Activated naive CD8-positive, alpha-beta T cell treated with anti-CD3 and anti-CD28 coated beads, Interleukin-2, amount 50 U/mL, for 24 hours (primary cell): ENCODE data around the gene GLRA1.

Experiments used
- ATAC-seq: fragments of 150-1000 bp; cut with Tn5 transposase; one replicate; pipeline ENCODE4 v1.10.0; 2021
- DNase-seq: peaks from one replicate; pipeline ENCODE4 v3.0.0; 2021
- H3K27ac Mint-ChIP-seq: one replicate; pipeline ENCODE4 v1.8.0; 2021; ENCODE audit warnings: mild to moderate bottlenecking, mixed read lengths
- H3K27me3 Mint-ChIP-seq: one replicate; pipeline ENCODE4 v1.8.0; 2021; ENCODE audit warnings: mixed read lengths
- H3K36me3 Mint-ChIP-seq: one replicate; pipeline ENCODE4 v1.8.0; 2021; ENCODE audit warnings: low read depth, mixed read lengths
- H3K4me1 Mint-ChIP-seq: one replicate; pipeline ENCODE4 v1.8.0; 2021; ENCODE audit warnings: mixed read lengths
- H3K4me3 Mint-ChIP-seq: one replicate; pipeline ENCODE4 v1.8.0; 2021; ENCODE audit warnings: mild to moderate bottlenecking, moderate library complexity, mixed read lengths
- H3K9me3 Mint-ChIP-seq: one replicate; pipeline ENCODE4 v1.8.0; 2021; ENCODE audit warnings: mixed read lengths

The GLRA1 gene

DNA sequence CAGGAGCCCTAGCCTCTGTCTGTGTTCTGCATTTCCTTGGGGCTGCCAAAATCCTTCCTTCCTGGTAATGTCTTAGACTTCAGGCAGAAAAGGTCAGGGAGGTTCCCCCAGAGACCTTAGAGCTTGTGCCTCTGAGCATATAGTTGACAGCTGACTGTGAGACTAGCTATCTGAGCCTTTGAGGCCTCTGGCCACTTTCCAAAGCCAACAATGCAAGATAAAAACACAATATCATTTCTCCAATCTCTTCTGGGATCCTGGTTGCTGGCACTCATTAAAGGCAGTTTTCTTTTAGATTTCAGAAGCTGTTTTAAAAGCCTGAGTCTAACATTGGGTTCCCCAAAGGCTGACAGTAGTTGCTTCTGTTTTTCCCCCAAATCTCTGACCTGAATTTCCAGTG is 13.2 kb upstream of the GLRA1 start:
- DNase-seq (no peak), ATAC-seq (no peak)
- no peak overlapping the region for H3K4me3 Mint-ChIP-seq
- H3K9me3 Mint-ChIP-seq: peaks cover 14% of the 10 kb centered on the region
- H3K36me3 Mint-ChIP-seq: no peaks in the 10 kb centered on the region
- no peaks in the 10 kb centered on the region for H3K4me1 Mint-ChIP-seq
- no peak overlapping the region for H3K27ac Mint-ChIP-seq
- no peaks in the 10 kb centered on the region for H3K27me3 Mint-ChIP-seq

DNA sequence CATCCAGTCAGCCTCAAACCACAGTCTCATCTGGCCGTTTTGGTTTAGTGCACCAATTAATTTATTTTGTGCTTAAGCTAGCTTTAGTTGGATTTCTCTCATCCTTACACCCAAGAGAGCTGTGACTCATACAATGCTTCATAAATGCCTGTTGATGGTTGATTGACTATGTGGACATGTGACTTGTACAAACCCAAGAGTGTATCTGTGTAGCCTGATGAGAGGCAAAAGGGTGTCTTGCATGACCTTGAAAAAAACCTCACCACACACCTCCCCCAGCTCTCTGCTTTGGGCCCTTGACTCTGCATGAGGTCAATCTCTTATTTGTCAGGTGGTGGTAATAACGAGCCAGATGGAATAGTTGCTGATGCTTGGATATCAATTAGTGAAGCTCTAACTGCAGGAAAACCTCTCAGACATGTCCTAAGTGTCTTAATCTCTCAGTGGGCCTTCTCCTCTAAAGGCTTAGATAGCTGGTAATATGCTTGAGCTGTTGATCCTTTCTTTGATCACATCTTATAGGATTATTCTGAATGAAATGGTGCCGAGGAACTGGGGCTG is 10.6 kb upstream of the GLRA1 start:
- Mint-ChIP-seq H3K4me1 (no peaks in the 10 kb centered on the region), H3K4me3 (no peak overlapping the region), H3K27me3 (no peaks in the 10 kb centered on the region), H3K36me3 (peaks cover 4% of the 10 kb centered on the region), H3K27ac (no peak overlapping the region), H3K9me3 (peaks cover 37% of the 10 kb centered on the region)
- no peak for ATAC-seq
- no peak for DNase-seq

DNA sequence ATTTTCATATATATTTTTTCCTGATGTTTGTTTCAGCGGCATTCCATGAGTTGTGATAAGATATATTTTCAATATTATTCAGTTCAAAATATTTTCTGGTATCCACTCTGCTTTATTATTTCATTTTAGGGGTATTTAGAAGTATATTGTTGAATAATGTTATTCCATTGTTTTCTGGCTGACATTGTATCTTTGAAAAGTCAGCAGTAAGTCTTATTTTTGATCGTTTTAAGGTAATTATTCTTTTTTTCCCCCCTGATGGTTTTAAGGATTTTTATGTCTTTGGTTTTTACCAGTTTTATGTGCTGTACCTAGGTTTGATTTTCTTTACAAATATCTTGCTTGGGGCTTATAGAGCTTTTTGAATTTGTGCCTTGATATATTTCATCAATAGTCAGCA is 6.6 kb upstream of the GLRA1 start:
- H3K36me3 Mint-ChIP-seq: peaks cover 4% of the 10 kb centered on the region
- peaks cover 6% of the 10 kb centered on the region for H3K27me3 Mint-ChIP-seq
- H3K9me3 Mint-ChIP-seq: peaks cover 37% of the 10 kb centered on the region
- ATAC-seq (no peak), DNase-seq (no peak)
- H3K4me1 Mint-ChIP-seq: no peaks in the 10 kb centered on the region
- no peak overlapping the region for H3K27ac Mint-ChIP-seq
- no peak overlapping the region for H3K4me3 Mint-ChIP-seq

DNA sequence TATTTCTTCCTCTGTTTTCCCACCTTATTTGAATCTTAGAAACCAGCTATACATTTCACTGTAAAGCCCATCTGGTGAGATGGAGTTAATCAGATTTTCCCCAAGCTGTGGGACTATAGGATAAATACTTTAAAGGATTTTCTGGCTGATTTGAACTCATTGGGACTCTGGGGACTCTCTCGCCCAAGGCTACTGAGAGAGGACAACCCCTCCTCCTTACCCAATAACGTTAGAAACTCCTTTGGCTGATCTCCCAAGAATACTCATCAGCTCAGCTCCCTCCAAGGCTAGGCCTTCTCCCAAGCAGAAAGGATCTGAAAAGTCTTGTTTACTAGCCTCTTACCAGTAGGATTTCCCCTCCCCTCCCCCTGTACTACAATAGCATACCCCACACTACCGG is 1.5 kb upstream of the GLRA1 start:
- Mint-ChIP-seq H3K36me3 (no peaks in the 10 kb centered on the region), H3K9me3 (peaks cover 12% of the 10 kb centered on the region), H3K27ac (no peak overlapping the region), H3K4me1 (no peaks in the 10 kb centered on the region), H3K27me3 (peaks cover 25% of the 10 kb centered on the region), H3K4me3 (no peak overlapping the region)
- no peak for ATAC-seq
- DNase-seq: no peak

DNA sequence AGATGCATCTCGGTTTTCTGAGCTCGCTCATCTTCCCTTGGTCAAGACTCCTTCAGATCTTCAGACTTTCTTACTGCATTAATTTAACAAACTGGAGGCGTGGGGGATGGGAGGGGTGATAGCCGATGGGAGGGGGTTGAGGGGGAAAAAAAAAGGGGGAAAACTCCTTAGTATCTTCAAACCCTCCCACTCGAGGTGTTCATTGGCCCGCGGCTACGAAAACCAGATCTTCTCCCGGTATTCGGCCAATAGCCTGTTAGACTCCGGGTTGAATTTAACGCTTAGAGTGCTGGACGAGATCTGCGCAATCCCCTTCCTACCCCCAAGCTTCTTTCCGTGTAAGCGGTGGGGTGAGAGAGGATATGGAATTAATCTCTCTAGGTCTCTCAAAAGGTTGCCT is 689 bp upstream of the GLRA1 start:
- Mint-ChIP-seq H3K27me3 (peaks cover 25% of the 10 kb centered on the region), H3K36me3 (no peaks in the 10 kb centered on the region), H3K4me1 (no peaks in the 10 kb centered on the region), H3K4me3 (no peak overlapping the region), H3K9me3 (peaks cover 5% of the 10 kb centered on the region), H3K27ac (no peak overlapping the region)
- DNase-seq (no peak), ATAC-seq (no peak)

DNA sequence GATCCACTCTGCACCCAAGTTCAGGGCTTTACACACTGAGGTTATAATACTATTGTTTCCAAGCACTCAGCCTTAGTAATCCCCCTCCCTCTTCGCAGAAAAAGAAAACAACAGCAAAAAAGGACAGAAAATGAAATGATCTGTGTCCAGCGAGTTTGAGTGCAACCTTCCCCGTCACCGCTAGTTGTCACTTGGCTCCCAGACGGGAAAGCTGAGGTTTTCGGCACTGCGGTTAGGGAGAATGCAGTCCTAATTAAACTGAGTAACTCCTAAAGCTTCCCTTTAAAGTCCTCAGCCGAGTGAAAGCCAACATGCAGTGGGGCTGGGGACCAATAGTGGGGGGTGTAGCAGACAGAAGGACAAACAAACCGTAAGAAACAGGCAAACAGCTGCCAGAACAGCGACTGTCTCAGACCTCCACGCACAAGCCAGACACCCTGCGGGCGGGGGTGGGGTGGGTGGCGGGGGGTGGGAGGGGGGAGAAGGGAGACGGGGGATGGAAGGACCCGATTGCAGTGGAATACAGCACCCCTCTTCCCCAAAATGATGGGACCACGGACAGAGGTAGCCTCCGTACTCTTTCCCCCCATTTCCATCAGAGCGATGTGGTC is 680 bp downstream of the GLRA1 start:
- DNase-seq (no peak), ATAC-seq (no peak)
- H3K4me1 Mint-ChIP-seq: no peaks in the 10 kb centered on the region
- H3K27me3 Mint-ChIP-seq: peaks cover 25% of the 10 kb centered on the region
- H3K9me3 Mint-ChIP-seq: peaks cover 5% of the 10 kb centered on the region
- no peaks in the 10 kb centered on the region for H3K36me3 Mint-ChIP-seq
- H3K4me3 Mint-ChIP-seq: no peak overlapping the region
- no peak overlapping the region for H3K27ac Mint-ChIP-seq

DNA sequence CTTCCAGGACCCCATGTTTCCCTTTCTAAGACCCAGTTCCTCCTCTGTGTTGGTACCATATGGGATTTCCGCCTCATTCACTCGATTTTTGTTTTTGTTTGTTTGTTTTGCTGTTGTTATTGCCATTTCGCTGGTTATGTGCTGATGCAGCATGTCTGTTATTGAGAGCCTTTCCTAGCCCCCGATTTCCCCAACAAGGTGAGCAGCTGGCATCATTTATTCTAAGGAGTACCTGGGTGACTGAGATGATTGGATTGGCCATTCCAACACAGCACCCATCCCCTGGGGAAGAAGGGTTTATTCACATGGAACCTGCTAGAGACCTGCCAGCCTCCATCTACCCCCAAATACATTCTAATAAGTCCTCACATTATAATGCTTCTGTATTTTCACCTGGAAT is 2.7 kb downstream of the GLRA1 start:
- Mint-ChIP-seq H3K27me3 (peaks cover 24% of the 10 kb centered on the region), H3K4me3 (no peak overlapping the region), H3K36me3 (no peaks in the 10 kb centered on the region), H3K27ac (no peak overlapping the region), H3K4me1 (no peaks in the 10 kb centered on the region), H3K9me3 (peaks cover 5% of the 10 kb centered on the region)
- no peak for ATAC-seq
- no peak for DNase-seq

DNA sequence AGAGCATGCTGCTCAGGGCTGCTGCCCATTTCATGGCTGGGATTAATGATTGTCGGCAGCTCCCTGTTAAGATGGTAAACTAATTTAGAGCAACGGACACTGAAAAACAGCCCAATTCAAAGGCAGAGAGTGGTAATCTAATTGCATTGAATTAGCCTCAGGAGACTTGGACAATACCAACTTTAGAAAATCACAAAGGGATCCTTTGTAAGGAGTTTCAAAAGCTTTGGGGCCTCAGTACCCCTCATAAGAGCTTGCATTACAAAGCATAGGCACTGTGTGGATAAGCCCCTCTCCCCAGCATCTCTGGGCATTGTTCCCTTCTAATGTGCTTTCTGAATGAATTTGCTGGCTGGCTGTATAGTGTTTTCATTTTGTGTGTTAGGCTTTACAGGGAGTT is 6.7 kb downstream of the GLRA1 start:
- Mint-ChIP-seq H3K27me3 (peaks cover 3% of the 10 kb centered on the region), H3K4me1 (no peaks in the 10 kb centered on the region), H3K9me3 (no peaks in the 10 kb centered on the region), H3K27ac (no peak overlapping the region), H3K4me3 (no peak overlapping the region), H3K36me3 (no peaks in the 10 kb centered on the region)
- ATAC-seq: no peak
- no peak for DNase-seq

DNA sequence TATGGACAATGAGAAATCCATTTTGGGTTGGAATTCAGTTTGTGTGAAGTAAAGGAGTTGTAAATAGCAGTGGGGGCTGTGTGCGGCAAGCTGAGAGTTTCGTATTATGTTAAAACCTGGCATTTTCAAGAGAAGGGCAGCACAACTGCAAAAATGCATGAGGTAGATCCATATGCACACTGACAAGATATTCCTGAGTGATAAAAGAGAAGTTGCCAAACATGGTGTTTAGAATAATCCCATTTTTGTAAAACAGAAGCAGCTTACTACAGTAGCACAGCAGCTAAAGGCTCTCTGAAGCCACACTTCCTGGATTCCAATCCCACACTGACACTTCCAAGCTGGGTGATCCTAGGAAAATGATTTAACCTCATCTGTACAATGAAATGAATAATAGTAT is 11.2 kb downstream of the GLRA1 start:
- H3K27ac Mint-ChIP-seq: no peak overlapping the region
- H3K4me3 Mint-ChIP-seq: no peak overlapping the region
- ATAC-seq (no peak), DNase-seq (no peak)
- H3K4me1 Mint-ChIP-seq: no peaks in the 10 kb centered on the region
- no peaks in the 10 kb centered on the region for H3K36me3 Mint-ChIP-seq
- H3K27me3 Mint-ChIP-seq: peaks cover 3% of the 10 kb centered on the region
- no peaks in the 10 kb centered on the region for H3K9me3 Mint-ChIP-seq

DNA sequence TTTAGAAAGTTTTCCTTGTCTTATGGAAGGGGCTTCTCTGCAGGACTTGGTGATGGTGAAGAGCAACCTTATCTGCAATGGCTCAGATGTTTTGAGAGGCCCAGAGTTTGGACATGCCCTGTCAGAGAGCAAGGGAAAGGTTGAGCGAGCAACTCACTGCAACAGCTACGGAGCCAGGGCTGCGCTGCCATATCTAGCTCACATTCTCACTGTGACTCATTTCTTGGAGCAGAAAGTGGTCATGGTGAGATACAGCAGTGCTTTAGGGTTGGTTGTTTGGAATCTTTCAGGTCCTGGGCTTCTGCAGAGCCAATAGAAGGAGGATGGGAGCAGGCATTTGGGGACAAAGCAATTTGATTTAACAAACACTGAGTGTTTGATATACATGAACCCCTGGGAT is 12.3 kb downstream of the GLRA1 start:
- ATAC-seq (no peak), DNase-seq (no peak)
- no peaks in the 10 kb centered on the region for H3K9me3 Mint-ChIP-seq
- H3K4me1 Mint-ChIP-seq: no peaks in the 10 kb centered on the region
- no peaks in the 10 kb centered on the region for H3K27me3 Mint-ChIP-seq
- H3K4me3 Mint-ChIP-seq: no peak overlapping the region
- H3K36me3 Mint-ChIP-seq: no peaks in the 10 kb centered on the region
- H3K27ac Mint-ChIP-seq: no peak overlapping the region

DNA sequence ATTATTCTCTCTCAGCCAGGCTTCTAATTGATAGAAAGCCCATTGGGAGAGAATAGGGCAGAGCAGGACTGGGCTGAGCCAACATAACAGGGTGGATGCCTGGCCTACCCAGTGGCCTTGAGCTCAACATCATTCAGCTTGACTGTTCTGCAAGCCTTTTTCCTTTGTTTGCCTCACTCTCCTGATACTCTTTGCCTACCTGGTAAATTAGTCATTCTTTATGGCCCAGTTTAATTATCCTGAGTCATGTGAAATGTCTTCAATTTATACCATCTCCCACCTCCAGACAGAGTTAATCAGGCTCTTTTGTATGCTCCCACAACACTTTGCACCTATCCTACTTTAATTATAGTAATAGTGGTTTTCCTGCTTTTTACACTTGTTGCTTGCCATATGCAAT is 13.6 kb downstream of the GLRA1 start:
- Mint-ChIP-seq H3K27ac (no peak overlapping the region), H3K4me1 (no peaks in the 10 kb centered on the region), H3K9me3 (no peaks in the 10 kb centered on the region), H3K4me3 (no peak overlapping the region), H3K36me3 (no peaks in the 10 kb centered on the region), H3K27me3 (no peaks in the 10 kb centered on the region)
- no peak for ATAC-seq
- DNase-seq: no peak

DNA sequence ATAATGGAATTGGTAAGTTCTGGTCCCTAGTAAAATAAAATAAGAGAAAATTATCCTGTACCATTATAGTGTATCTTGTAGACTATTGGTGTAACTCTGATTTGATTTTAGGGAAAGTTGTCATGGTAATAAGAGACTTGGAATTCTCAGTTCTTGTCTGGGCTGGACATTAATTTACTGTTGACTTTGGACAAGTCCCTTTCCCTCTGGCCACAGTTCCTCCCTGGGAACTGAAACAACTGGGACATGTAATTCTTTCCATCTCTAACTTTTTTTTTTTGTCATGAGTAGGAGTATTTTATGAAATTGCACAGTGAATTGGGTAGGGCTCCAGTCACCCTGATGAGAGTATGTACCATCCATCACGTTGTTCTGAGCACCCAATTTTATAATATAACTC is 15.0 kb downstream of the GLRA1 start:
- H3K9me3 Mint-ChIP-seq: no peaks in the 10 kb centered on the region
- no peak for ATAC-seq
- H3K36me3 Mint-ChIP-seq: no peaks in the 10 kb centered on the region
- H3K4me1 Mint-ChIP-seq: no peaks in the 10 kb centered on the region
- H3K4me3 Mint-ChIP-seq: no peak overlapping the region
- no peaks in the 10 kb centered on the region for H3K27me3 Mint-ChIP-seq
- H3K27ac Mint-ChIP-seq: no peak overlapping the region
- no peak for DNase-seq

DNA sequence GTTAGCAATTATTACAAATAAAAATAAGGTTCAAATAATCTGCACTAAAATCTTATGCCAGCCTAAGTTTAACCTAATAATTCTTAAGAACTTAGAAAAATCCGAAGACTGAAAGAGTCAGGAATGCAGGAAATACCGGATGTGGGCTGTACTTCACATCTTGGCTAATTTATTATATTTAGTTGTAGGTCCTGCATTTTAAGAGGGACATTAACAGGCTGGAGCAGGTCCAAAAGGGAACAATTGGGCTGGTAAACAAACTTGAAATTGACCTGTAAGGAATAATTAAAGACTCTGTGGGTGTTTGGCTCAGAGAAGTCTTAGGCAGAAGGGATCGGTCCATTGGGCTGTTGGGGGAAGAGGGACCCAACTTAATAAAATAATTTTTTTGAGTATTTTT is 18.4 kb downstream of the GLRA1 start:
- DNase-seq (no peak), ATAC-seq (no peak)
- Mint-ChIP-seq H3K27me3 (no peaks in the 10 kb centered on the region), H3K36me3 (no peaks in the 10 kb centered on the region), H3K4me3 (no peak overlapping the region), H3K9me3 (no peaks in the 10 kb centered on the region), H3K4me1 (no peaks in the 10 kb centered on the region), H3K27ac (no peak overlapping the region)

DNA sequence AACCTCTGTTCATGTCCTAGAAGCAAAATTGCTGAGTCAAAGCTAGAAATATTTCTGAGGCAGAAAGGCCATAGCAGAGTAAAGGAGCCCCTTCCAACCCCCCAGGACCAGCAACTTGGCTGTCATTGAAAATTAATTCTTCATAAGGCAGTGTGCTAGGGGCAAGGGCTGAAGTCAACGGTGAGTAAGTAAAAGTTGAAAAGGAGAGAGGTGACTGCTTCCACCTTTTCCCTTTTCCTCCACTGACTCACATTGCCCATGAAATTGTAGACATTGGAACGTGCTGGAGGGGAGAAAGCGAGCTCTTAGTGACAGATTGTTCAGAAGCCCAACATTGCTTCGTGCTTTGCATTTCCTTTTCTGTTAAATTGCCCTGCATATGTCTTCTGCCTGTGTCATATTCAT is 19.1 kb downstream of the GLRA1 start:
- H3K4me1 Mint-ChIP-seq: no peaks in the 10 kb centered on the region
- no peak overlapping the region for H3K4me3 Mint-ChIP-seq
- H3K27me3 Mint-ChIP-seq: no peaks in the 10 kb centered on the region
- no peaks in the 10 kb centered on the region for H3K36me3 Mint-ChIP-seq
- H3K9me3 Mint-ChIP-seq: no peaks in the 10 kb centered on the region
- ATAC-seq: no peak
- no peak overlapping the region for H3K27ac Mint-ChIP-seq
- DNase-seq: no peak

DNA sequence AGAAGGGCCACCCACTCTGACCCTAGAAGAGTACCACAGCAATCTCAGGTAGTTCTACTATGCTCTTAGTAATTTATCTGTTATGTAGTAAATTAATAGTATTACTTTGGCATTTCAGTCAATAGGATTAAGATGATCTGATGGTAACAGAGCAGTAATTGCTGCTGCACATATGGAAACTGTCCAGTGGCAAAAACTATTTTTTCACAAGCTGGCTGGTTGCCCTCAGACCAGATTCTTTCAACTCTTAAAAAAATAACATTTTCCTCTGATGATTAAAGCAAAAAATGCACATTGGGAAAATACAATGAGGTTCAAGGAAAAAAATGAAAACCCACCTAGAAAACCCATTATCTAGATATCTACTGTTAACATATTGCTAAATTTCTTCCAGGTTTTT is 19.7 kb downstream of the GLRA1 start:
- no peaks in the 10 kb centered on the region for H3K9me3 Mint-ChIP-seq
- H3K4me3 Mint-ChIP-seq: no peak overlapping the region
- ATAC-seq (no peak), DNase-seq (no peak)
- no peak overlapping the region for H3K27ac Mint-ChIP-seq
- H3K4me1 Mint-ChIP-seq: no peaks in the 10 kb centered on the region
- H3K27me3 Mint-ChIP-seq: no peaks in the 10 kb centered on the region
- no peaks in the 10 kb centered on the region for H3K36me3 Mint-ChIP-seq

DNA sequence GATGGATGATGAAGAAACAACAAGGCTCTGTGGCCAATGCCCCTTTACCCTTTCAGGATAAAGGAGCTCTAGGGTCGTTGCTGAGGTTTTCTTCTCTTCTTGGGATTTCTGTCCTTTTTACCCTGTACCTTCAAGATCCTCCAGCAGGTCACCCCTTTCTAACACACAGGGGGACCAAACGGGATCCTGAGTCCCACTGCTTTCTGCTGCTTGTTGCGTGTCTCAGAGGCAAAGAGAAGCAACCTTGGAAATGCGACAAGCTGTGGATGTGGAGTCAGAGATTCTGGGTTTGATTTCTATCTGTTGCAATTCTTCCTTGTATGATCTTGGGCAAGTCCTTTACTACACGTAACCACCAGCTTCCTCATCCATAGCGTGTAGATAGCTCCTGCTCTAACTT is 20.5 kb downstream of the GLRA1 start:
- no peaks in the 10 kb centered on the region for H3K4me1 Mint-ChIP-seq
- no peaks in the 10 kb centered on the region for H3K9me3 Mint-ChIP-seq
- no peaks in the 10 kb centered on the region for H3K36me3 Mint-ChIP-seq
- ATAC-seq (no peak), DNase-seq (no peak)
- H3K27me3 Mint-ChIP-seq: no peaks in the 10 kb centered on the region
- no peak overlapping the region for H3K4me3 Mint-ChIP-seq
- no peak overlapping the region for H3K27ac Mint-ChIP-seq
